Measurements from ENCODE around the gene MYOF. TPM values are rescaled to one million over a fixed set of nuclear protein-coding genes. Genes with fewer than 3 reads are reported as not detected.

MYOF gene
- total and polyA plus RNA-seq, 10 of the 15 experiments (the other 5 are each of a cell fraction or from before 2014, with no cell fraction given), result 0.02 to 0.59 (median 0.17) TPM

DNA sequence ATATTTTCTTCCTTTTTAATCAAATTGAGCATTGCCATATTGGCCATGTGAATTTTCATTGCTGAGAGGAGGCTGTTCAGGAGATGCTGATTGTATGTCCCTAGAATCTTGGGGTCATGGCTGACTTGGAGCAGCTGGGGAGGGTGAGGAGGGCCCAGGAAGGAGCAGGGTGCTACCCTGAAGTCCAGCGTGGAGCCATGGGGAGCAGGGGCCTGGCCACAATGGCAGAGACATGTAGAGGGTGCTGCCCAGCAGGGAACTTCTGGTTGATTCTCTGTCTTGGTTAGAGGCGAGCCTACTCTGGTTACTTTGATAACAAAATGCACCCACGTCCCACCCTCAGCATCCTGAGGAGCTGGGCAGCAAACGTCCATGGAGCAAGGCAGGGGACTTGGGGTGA is 186.0 kb downstream of the MYOF start:
- no peak overlapping the region for H2AFZ ChIP-seq (ENCODE audit: control insufficient read depth, low read depth, low read length)
- ATAC-seq (no peak), FAIRE-seq (no peak), DNase-seq (ENCODE audit: low read depth, low spot score) (no peak)
- in situ Hi-C loops (cut with MboI), result no loop called here
- H3K9me3 ChIP-seq (replicated peaks; ENCODE audit: control insufficient read depth, insufficient read depth, low read length), result no peaks in the 10 kb centered on the region
- no peaks in the 10 kb centered on the region for H3K4me1 ChIP-seq (ENCODE audit: control insufficient read depth, insufficient read depth, low read length)
- ChIA-PET SMC1A (ENCODE audit: uncharacterized antibody, unreplicated experiment) (interaction anchor here (0.6 to 1.0 kb wide), 3 partner anchors 54 to 259 kb away, joined by 3 to 5 read pairs (median 4); no protein-coding TSS in a partner anchor), POLR2A (no interaction called here), RAD21 (ENCODE audit: unreplicated experiment) (no interaction called here), CTCF (interaction anchor here (0.9 to 2.3 kb wide), 4 partner anchors 53 to 216 kb away, joined by 3 to 7 read pairs (median 5); no protein-coding TSS in a partner anchor)
- WGBS (ENCODE audit: insufficient coverage, insufficient replicate concordance, low lambda C conversion rate, missing lambda C conversion rate), result 17% methylated on average over 4 of the region's 4 CpGs
- no peaks in the 10 kb centered on the region for H4K20me1 ChIP-seq (ENCODE audit: control insufficient read depth, insufficient read depth)
- no peak overlapping the region for H3K4me2 ChIP-seq (ENCODE audit: control insufficient read depth, insufficient read depth)
- no peak overlapping the region for H3K9ac ChIP-seq (ENCODE audit: control insufficient read depth, insufficient read depth, low read length)
- TF ChIP-seq ZNF274 (IDR thresholded peaks at IDR 0.05; ENCODE audit: insufficient read depth, insufficient read length), result no peak
- TF ChIP-seq MLLT1 (IDR thresholded peaks at IDR 0.05), result no peak
- no peak for TF ChIP-seq HCFC1 (IDR thresholded peaks at IDR 0.05; ENCODE audit: low read length)
- TF ChIP-seq, protein P1, sequence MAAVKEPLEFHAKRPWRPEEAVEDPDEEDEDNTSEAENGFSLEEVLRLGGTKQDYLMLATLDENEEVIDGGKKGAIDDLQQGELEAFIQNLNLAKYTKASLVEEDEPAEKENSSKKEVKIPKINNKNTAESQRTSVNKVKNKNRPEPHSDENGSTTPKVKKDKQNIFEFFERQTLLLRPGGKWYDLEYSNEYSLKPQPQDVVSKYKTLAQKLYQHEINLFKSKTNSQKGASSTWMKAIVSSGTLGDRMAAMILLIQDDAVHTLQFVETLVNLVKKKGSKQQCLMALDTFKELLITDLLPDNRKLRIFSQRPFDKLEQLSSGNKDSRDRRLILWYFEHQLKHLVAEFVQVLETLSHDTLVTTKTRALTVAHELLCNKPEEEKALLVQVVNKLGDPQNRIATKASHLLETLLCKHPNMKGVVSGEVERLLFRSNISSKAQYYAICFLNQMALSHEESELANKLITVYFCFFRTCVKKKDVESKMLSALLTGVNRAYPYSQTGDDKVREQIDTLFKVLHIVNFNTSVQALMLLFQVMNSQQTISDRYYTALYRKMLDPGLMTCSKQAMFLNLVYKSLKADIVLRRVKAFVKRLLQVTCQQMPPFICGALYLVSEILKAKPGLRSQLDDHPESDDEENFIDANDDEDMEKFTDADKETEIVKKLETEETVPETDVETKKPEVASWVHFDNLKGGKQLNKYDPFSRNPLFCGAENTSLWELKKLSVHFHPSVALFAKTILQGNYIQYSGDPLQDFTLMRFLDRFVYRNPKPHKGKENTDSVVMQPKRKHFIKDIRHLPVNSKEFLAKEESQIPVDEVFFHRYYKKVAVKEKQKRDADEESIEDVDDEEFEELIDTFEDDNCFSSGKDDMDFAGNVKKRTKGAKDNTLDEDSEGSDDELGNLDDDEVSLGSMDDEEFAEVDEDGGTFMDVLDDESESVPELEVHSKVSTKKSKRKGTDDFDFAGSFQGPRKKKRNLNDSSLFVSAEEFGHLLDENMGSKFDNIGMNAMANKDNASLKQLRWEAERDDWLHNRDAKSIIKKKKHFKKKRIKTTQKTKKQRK (IDR thresholded peaks at IDR 0.05; ENCODE audit: low read depth, low read length), result no peak
- no peak for TF ChIP-seq STAT1 (conservative IDR thresholded peaks at IDR 0.05)
- TF ChIP-seq BHLHE40 (IDR thresholded peaks at IDR 0.05; ENCODE audit: borderline replicate concordance in 1 of 2, low read depth in 2 of 2, low read length in 1 of 2), result no peak
- TF ChIP-seq MYB (IDR thresholded peaks at IDR 0.05; ENCODE audit: borderline replicate concordance, low read depth, low read length), result no peak
- no peak for TF ChIP-seq YBX1 (IDR thresholded peaks at IDR 0.05)
- BruUV-seq (replicated peaks), result no TSS peak
- no peak overlapping the region for H3K27ac ChIP-seq (ENCODE audit: control insufficient read depth, insufficient read depth)
- H3K27me3 ChIP-seq (replicated peaks in 1 of 2; ENCODE audit: control insufficient read depth in 2 of 2, insufficient read depth in 2 of 2, low read length in 1 of 2), result no peaks in the 10 kb centered on the region; a peak in 2 of 4 replicates
- intact Hi-C loops (cut with micrococcal nuclease; ENCODE audit: unreplicated experiment), result no loop called here
- no peak overlapping the region for H3K4me3 ChIP-seq
- no peaks in the 10 kb centered on the region for H3K36me3 ChIP-seq (ENCODE audit: control insufficient read depth in 2 of 2, insufficient read depth in 2 of 2, low read length in 1 of 2)
- no peaks in the 10 kb centered on the region for H3K79me2 ChIP-seq (ENCODE audit: control insufficient read depth, insufficient read depth, low read length)

Data from GM12878 (cell line).